ENCODE data around the gene LBR.
A peak's percentile ranks its signal among the peaks of the same experiment; 100 is the strongest.

LBR gene

DNA sequence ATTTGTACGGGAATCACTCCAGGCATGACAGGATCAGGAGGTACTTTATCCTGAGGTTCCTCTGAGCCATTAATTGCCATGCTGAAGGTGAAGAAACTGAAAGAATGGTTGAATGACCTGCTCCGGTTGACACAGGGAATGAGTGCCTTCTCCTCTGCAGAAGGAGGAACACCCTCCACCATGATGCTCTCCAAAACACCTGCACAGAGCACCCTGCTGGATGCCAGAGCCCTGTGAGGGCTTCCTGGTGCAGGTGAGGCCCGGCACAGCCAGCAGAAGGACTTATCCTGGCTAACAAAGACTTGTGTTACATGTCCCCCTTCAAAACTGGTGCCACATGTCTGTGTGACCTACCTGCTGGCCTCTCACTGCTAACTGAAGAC, 14.3 kb upstream of the LBR start:
- peak; percentile 60 for DNase-seq

DNA sequence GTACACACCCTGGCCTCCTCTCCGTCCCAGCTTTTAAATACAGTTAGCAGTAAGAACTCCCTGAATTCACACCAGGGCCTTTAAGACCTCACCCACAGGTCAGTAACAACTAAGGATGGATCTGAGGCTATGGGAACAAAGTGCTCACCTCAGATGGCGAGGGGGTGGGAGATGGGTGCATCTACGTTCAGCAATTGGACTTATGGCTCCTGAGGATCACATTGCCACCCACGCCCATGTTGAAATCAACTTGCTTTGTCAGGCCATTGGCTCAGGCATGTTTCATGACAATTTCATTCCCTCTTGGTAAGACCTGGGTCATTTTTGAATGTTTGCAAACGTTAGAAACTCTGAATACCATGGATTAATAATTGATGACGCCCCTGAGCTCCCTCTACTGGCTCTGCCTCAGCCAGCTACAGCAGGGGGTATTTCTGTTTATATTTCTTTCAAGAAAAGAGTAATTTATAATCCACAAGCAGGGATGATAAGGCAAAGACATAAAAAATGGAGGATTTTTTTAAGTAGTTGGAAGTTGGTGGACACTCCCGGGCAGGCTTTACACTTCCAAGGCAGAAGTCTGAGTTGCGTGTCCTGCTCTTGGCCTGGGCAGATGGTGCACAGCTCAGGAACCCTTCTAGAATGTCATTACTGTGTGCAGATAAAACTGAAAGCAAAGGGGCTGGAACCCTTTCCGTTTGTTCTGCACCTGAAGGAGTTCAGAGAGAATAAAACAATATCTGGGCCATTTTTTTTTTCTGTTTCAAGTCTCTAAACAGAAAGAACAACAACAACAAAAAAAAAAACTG, 13.7 kb upstream of the LBR start:
- peak; percentile 81 for DNase-seq

DNA sequence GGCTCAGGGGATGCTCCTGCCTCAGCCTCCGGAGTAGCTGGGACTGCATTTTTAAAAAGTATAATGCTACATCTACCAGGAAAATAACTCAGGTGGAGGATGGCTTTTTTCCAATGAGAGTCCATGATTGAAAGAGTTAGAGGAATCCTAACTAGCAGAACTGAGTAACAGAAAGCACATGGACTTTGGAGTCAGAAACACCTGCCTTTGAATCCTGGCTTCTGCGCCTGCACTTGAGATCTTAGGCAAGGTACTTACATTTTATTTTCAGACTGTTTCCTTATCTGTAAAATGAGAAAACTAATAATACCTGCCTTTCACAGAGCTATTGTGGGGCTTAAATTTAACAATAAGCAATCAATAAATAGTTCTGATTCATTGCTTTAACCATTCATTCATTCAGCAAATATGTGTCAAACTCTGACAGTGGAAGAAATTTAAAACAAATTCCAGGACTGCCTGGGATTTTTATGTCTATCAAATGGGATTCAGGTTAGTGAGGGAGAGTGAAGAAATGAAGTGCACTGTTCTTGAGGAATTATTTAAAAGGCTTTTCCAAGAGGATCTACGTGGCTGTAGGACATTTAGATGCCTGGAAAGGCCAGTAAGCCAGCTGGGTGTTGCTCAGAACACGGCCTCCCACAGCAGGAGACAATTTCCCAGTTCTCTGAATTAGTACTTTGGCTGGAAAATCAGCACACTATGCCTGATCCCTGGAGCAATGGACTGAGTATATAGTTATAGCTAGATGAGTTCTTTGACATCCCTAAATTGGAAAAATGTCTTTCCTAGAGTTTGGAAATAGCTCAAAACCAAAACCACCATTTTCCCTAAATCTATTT, 12.8 kb upstream of the LBR start:
- peak; percentile 64 for DNase-seq

DNA sequence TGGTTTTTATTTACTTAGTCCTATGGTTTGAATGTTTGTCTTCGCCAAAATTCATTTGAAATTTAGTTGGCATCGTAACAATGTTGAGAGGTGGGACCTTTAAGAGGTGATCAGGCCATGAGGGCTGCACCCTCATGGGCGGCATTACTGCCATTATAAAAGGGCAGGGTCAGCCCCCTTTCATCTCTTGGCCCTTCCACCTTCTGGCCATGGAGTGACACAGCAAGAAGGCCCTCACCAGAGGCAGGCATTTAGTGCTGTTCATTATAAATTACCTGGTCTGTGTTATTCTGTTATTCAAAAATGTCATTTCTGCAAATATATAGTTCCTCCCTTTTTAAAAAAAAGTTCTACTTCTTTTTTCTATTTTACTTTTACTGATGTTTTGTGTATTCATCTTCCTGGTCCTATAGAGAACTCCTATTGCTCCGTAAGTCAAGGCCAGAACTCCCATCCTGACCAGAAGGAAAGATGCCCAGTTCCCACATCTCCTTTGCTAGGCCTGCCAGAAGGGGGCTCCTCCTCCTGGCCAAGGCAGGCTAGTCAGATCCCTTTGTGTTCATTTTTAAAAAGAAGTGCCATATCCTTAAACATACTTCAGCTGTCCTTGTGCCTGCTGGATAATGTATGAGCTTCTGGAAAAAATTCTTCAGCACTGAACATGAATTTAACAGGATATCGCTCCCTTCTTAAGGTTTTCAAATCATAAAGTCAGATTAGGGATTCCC, 10.0 kb upstream of the LBR start:
- peak; percentile 24 for DNase-seq

DNA sequence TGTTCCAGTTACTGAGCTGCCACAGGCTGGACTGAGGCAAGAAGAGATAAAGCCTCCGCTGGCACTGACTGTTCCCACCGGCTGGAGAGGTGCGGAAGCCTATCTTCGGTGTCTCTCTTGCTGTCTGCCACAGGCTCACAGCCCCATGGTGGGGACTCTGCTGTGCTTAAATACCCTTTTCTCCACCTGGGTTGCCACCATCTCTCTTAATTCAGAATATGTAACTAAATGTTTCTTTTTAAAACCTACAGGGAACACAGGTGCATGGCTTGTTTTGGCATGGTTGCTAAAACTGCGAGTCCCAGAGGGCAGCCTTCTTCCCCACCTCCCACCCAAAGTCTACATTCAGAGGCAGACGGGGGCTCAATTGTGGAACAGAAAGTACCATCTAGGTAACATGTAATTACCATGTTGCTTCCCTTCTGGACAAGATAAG, 8.1 kb upstream of the LBR start:
- DNase-seq, result no peak

GRCh38 chr1:225435487-225435886, 7.6 kb upstream of the LBR start:
- no peak for DNase-seq

DNA sequence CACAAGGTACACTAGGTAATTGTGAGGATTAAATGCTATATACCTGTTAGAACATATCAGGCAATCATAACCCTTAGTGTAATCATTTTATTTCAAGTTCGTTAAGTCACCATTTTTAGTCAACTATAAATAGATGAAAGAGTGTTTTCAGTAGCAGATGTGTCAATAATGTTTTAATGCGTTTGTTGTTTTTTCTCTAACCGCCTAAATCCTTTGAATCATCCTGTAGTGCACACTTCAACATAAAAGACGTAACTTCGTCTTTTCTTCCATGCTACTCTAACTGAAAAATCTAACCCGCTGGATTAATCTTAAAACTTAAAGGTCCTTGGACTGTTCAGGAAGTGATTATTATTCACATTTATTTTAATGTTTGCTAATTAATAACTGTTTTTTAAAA, 7.2 kb upstream of the LBR start:
- DNase-seq, result no peak

GRCh38 chr1:225434046-225434445, 6.2 kb upstream of the LBR start:
- DNase-seq, result no peak

DNA sequence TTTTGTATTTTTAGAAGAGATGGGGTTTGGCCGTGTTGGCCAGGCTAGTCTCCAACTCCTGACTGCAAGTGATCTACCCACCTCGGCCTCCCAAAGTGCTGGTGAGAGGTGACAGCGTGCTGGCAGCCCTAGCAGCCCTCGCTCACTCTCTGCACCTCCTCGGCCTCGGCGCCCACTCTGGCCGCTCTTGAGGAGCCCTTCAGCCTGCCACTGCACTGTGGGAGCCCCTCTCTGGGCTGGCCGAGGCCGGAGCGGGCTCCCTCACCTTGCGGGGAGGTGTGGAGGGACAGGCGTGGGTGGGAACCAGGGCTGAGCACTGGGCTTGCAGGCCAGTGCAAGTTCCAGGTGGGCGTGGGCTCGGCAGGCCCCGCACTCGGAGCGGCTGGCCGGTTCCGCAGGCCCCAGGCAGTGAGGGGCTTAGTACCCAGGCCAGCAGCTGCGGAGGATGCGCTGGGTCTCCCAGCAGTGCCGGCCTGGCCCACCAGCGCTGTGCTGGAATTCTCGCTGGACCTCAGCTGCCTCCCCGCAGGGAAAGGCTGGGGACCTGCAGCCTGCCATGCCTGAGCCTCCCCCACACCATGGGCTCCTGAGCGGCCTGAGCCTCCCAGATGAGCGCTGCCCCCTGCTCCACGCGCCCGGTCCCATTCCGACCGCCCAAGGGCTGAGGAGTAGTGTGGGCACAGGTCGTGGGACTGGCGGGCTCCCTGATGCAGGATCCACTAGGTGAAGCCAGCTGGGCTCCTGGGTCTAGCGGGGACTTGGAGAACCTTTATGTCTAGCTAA, 3.4 kb upstream of the LBR start:
- no peak for DNase-seq

DNA sequence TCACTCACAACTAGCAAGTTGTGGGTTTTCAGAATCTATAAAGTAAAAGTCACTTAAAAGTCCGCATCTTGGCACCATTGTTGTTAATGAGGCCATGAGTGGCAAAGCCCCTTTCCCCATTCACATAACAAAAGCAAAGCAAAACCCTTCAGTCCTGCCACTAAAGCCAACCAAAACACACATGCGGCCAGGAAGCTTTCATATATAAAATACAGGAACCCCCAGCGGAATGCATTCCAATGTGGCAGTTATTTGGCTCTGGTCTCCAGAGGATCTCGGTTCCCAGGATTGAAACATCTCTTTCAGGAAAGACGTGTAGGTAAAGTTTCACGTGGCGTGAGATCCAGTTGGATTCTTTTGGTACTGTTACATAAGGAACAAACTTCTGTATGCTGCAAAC, 2.5 kb upstream of the LBR start:
- no peak for DNase-seq

DNA sequence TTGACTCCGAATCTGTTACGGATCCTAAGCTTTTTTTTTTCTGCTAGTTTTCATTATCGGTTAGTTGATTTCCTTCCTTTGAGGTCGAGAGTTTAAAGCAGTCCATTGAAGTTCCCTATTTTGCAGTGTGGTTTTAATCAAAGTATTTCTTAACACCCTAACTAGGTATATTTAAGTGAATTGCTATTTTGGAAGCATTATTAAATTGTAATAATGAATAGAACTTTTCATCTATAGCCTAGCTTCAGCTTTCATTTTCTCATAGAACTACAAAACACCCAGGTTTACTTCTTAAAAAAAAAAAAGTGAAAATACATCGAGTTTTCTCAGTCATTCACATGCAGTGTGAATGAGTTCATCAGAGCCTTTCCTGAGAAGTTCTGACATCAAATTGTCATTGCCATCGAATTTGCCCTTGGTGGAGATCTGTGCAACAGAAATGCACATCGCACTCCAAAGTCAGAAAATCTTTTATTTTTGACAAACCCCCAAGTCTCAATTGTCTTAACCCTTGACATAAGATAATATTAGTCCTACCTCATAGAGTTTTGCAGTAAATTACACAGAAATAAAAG, 1.1 kb upstream of the LBR start:
- DNase-seq, result peak; percentile 48

- DNase-seq, result peak; percentile 97
Measured at GRCh38 chr1:225428068-225428880, 436 bp upstream of the LBR start.

DNA sequence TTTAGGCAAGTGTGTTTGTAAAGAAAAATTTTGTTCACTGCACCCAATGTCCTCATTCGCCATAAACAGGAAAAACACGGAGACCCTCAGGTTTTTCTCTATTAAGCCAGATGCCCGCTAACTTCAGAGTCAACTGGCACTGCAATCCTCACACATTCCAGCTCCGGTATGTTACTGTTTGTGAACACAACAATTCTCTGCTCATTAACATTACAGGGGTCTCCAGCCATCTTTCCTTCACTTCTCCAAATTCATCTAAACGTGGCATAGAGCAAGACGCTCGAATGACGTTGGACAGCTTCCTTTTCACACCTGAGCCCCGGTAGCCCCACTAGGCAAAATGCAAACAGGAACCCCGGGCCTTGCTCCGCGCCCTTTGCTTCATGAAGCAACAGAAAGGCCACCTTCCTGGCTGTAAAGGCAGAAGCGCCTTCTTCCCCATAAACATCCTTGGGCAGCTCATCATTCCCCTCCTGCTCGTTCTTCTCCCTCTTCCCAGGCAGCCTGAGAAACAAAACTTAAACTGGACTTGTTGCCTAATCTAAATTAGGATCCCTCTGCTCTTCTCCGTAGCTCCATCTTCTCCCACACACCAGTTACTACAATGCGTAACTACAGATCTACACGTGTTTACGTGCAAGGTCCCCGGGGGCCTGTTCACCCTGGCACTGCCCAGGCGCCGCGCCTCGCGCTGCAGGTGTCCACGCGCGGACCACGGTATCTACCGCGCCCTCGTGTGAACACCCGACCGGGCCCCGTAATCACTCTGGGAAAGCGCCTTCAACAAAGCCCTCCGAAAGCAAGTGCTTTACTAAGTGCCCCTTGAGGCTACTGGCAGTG, 1.2 kb downstream of the LBR start:
- DNase-seq, result peak; percentile 50

DNA sequence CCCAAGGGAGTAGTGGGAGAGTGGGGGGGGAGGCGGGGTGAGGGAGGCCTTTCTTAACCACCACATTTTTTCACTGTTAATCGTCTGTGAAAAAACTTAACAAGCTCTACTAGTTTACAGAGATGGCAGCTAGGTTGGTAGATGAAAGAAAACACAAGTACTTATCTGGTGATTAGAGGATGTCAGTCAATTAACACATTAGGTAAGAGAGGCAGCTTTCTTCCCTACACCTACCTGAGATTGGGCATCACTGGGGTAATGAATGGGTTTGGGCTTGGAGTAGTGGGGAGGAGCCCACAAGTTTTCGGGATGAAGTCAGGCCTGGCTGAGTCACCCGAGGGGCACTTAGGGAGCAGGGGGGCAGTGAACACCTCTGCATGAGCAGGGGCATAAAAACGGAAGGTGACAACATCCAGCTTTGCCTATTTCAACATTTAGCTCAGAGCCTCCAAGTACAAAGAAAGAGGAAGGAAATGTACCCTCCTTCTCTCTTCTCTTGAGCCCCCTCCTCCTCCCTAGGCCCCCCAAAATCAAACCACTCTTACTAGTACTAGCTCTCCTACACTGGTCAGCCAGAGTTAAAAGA, 2.5 kb downstream of the LBR start:
- DNase-seq, result no peak

GRCh38 chr1:225424562-225425200, 3.2 kb downstream of the LBR start:
- no peak for DNase-seq

DNA sequence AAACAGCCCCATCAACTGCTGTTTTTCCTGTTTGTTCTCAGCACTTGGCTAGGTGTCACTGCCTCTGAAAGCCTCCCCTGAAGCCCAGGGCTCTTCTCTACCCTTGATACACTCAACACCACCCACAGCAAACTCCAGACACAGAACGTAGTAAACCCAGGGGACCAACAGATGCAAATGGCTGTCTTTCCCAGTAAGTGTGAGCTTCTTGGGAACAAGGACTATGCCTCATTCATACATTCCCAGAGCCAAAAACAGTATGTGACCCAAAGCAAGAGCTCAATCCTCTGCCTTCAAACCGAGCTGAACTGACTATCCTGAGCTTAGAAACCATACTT, 4.4 kb downstream of the LBR start:
- DNase-seq, result no peak

DNA sequence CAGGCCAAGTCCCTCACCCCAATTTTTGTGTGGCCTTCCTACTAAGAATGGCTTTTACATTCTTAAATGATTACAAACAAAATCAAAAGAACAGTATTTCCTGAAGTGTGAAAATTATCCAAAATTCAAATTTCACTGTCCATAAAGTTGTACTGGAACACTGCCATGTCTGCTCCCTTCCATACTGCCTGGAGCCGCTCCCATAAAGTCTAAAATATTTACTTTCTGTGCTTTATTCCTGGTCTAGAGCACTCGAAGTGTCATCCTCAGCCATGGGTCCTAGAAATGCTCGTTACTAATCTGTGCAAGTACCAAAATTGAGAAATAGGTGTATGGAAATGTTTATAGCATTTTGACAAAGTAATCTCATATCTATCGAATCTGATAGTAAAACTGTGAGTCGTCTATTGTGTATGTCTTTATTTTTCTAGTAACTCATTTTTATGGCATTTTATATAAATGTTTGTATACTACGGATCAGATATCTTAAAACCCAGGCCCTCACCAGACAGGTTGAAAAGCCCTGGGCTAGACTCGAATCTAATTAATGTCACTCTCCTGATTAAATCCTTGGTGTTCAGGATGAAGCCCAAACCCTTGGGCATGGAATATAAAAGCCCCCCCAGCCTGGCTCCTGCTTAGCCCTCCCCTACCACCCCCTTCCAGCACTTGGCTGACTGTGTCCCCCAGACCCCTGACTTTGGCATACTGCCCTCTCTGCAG, 4.9 kb downstream of the LBR start:
- no peak for DNase-seq

- DNase-seq, result no peak
Measured at GRCh38 chr1:225422031-225422605, 5.7 kb downstream of the LBR start.

GRCh38 chr1:225418598-225418997, 9.2 kb downstream of the LBR start:
- peak; percentile 19 for DNase-seq
